Thyroid gland (tissue), 4 donors: ENCODE measurements around the gene VMAC.

Experiments used
- POLR2A ChIP-seq, 2 donors: fragments of 450-650 bp; IDR thresholded peaks; one replicate each; pipeline ENCODE4 v1.6.1; 2017; ENCODE audit warnings: antibody characterized with exemption in 2 of 2, mild to moderate bottlenecking in 2 of 2, moderate library complexity in 1 of 2
- TF ChIP-seq, protein P1 (sequence below), 6 experiments: fragments of 200-600 bp in 3 of 6; fragments of 450-650 bp in 3 of 6; sonication (generic) in 3 of 6; IDR thresholded peaks; one replicate each; pipeline ENCODE4 v1.5.1; 2016 to 2019; ENCODE audit warnings: antibody characterized with exemption in 6 of 6, mild to moderate bottlenecking in 2 of 6, inconsistent platforms in 1 of 6, moderate library complexity in 1 of 6

- TF ChIP-seq, protein P1, sequence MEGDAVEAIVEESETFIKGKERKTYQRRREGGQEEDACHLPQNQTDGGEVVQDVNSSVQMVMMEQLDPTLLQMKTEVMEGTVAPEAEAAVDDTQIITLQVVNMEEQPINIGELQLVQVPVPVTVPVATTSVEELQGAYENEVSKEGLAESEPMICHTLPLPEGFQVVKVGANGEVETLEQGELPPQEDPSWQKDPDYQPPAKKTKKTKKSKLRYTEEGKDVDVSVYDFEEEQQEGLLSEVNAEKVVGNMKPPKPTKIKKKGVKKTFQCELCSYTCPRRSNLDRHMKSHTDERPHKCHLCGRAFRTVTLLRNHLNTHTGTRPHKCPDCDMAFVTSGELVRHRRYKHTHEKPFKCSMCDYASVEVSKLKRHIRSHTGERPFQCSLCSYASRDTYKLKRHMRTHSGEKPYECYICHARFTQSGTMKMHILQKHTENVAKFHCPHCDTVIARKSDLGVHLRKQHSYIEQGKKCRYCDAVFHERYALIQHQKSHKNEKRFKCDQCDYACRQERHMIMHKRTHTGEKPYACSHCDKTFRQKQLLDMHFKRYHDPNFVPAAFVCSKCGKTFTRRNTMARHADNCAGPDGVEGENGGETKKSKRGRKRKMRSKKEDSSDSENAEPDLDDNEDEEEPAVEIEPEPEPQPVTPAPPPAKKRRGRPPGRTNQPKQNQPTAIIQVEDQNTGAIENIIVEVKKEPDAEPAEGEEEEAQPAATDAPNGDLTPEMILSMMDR (IDR thresholded peaks at IDR 0.05) = no peak
- no peak for TF ChIP-seq POLR2A (IDR thresholded peaks at IDR 0.05)
Measured at GRCh38 chr19:5953030-5953589, 48.4 kb downstream of the VMAC start.
